Activated T-helper 17 cell treated with anti-CD3 and anti-CD28 coated beads, Interleukin-2, amount 50 U/mL, for 72 hours (primary cell): Measurements from ENCODE around the gene MN1. TPM values are rescaled to one million over a fixed set of nuclear protein-coding genes. Genes with fewer than 3 reads are reported as not detected.

Experiments
- ATAC-seq: fragments of 150-1000 bp; cut with Tn5 transposase; replicated peaks from 2 replicates; pipeline ENCODE4 v1.10.0; 2021; ENCODE audit warnings: mild to moderate bottlenecking, moderate library complexity
- H3K27ac Mint-ChIP-seq: one replicate; pipeline ENCODE4 v1.8.0; 2022; ENCODE audit warnings: mixed read lengths
- H3K27me3 Mint-ChIP-seq: one replicate; pipeline ENCODE4 v1.8.0; 2022; ENCODE audit warnings: mixed read lengths
- H3K36me3 Mint-ChIP-seq: one replicate; pipeline ENCODE4 v1.8.0; 2022; ENCODE audit warnings: low read depth, mild to moderate bottlenecking, mixed read lengths
- H3K4me1 Mint-ChIP-seq: one replicate; pipeline ENCODE4 v1.8.0; 2022; ENCODE audit warnings: mixed read lengths
- H3K4me3 Mint-ChIP-seq: one replicate; pipeline ENCODE4 v1.8.0; 2022; ENCODE audit warnings: mild to moderate bottlenecking, mixed read lengths
- H3K9me3 Mint-ChIP-seq: one replicate; pipeline ENCODE4 v1.8.0; 2022; ENCODE audit warnings: mixed read lengths
- total RNA-seq, 2 donors: library from RNA; stranded (reverse); gene quantifications; one replicate each; pipeline ENCODE4 v1.2.3, GENCODE V29; 2022

Gene MN1
- total RNA-seq, 2 donors from 2014 or later, result 0.13 TPM

GRCh38 chr22:27835446-27835845 is 33.9 kb upstream of the MN1 start:
- no peak for ATAC-seq
- no peaks in the 10 kb centered on the region for H3K36me3 Mint-ChIP-seq
- no peak overlapping the region for H3K27ac Mint-ChIP-seq
- no peak overlapping the region for H3K4me3 Mint-ChIP-seq
- no peaks in the 10 kb centered on the region for H3K27me3 Mint-ChIP-seq
- peaks cover 5% of the 10 kb centered on the region for H3K4me1 Mint-ChIP-seq
- H3K9me3 Mint-ChIP-seq, result peaks cover 7% of the 10 kb centered on the region

- no peaks in the 10 kb centered on the region for H3K36me3 Mint-ChIP-seq
- peaks cover 7% of the 10 kb centered on the region for H3K9me3 Mint-ChIP-seq
- no peak overlapping the region for H3K27ac Mint-ChIP-seq
- no peaks in the 10 kb centered on the region for H3K27me3 Mint-ChIP-seq
- peaks cover 5% of the 10 kb centered on the region for H3K4me1 Mint-ChIP-seq
- no peak for ATAC-seq
- no peak overlapping the region for H3K4me3 Mint-ChIP-seq
Measured at GRCh38 chr22:27834364-27835185, 33.0 kb upstream of the MN1 start.

GRCh38 chr22:27833803-27834202 is 32.2 kb upstream of the MN1 start:
- Mint-ChIP-seq H3K27ac (no peak overlapping the region), H3K27me3 (no peaks in the 10 kb centered on the region), H3K9me3 (peaks cover 5% of the 10 kb centered on the region), H3K4me3 (no peak overlapping the region), H3K4me1 (peaks cover 5% of the 10 kb centered on the region), H3K36me3 (no peaks in the 10 kb centered on the region)
- ATAC-seq, result no peak

- H3K4me3 Mint-ChIP-seq, result no peak overlapping the region
- peaks cover 5% of the 10 kb centered on the region for H3K4me1 Mint-ChIP-seq
- ATAC-seq, result no peak
- peaks cover 2% of the 10 kb centered on the region for H3K9me3 Mint-ChIP-seq
- no peak overlapping the region for H3K27ac Mint-ChIP-seq
- H3K36me3 Mint-ChIP-seq, result no peaks in the 10 kb centered on the region
- H3K27me3 Mint-ChIP-seq, result no peaks in the 10 kb centered on the region
Measured at GRCh38 chr22:27832606-27833005, 31.1 kb upstream of the MN1 start.

GRCh38 chr22:27829620-27830019 is 28.1 kb upstream of the MN1 start:
- Mint-ChIP-seq H3K27me3 (no peaks in the 10 kb centered on the region), H3K4me1 (peaks cover 5% of the 10 kb centered on the region), H3K4me3 (no peak overlapping the region), H3K27ac (no peak overlapping the region), H3K36me3 (no peaks in the 10 kb centered on the region), H3K9me3 (no peaks in the 10 kb centered on the region)
- ATAC-seq, result no peak

- Mint-ChIP-seq H3K27me3 (no peaks in the 10 kb centered on the region), H3K4me3 (no peak overlapping the region), H3K27ac (no peak overlapping the region), H3K36me3 (no peaks in the 10 kb centered on the region), H3K9me3 (no peaks in the 10 kb centered on the region), H3K4me1 (peaks cover 5% of the 10 kb centered on the region)
- no peak for ATAC-seq
Measured at GRCh38 chr22:27827604-27828587, 26.3 kb upstream of the MN1 start.

GRCh38 chr22:27825174-27825573 is 23.6 kb upstream of the MN1 start:
- Mint-ChIP-seq H3K27ac (no peak overlapping the region), H3K36me3 (no peaks in the 10 kb centered on the region), H3K9me3 (no peaks in the 10 kb centered on the region), H3K4me3 (no peak overlapping the region), H3K4me1 (no peaks in the 10 kb centered on the region), H3K27me3 (no peaks in the 10 kb centered on the region)
- ATAC-seq, result no peak

- Mint-ChIP-seq H3K27me3 (no peaks in the 10 kb centered on the region), H3K27ac (no peak overlapping the region), H3K4me1 (no peaks in the 10 kb centered on the region), H3K9me3 (no peaks in the 10 kb centered on the region), H3K4me3 (no peak overlapping the region), H3K36me3 (no peaks in the 10 kb centered on the region)
- ATAC-seq, result no peak
Measured at GRCh38 chr22:27823221-27823620, 21.7 kb upstream of the MN1 start.

- H3K36me3 Mint-ChIP-seq, result no peaks in the 10 kb centered on the region
- no peak overlapping the region for H3K27ac Mint-ChIP-seq
- H3K4me3 Mint-ChIP-seq, result no peak overlapping the region
- no peak for ATAC-seq
- peaks cover 5% of the 10 kb centered on the region for H3K27me3 Mint-ChIP-seq
- H3K4me1 Mint-ChIP-seq, result no peaks in the 10 kb centered on the region
- H3K9me3 Mint-ChIP-seq, result no peaks in the 10 kb centered on the region
Measured at GRCh38 chr22:27820896-27821866, 19.6 kb upstream of the MN1 start.

- Mint-ChIP-seq H3K4me1 (no peaks in the 10 kb centered on the region), H3K27ac (no peak overlapping the region), H3K4me3 (no peak overlapping the region), H3K9me3 (no peaks in the 10 kb centered on the region), H3K36me3 (no peaks in the 10 kb centered on the region), H3K27me3 (peaks cover 9% of the 10 kb centered on the region)
- no peak for ATAC-seq
Measured at GRCh38 chr22:27816552-27816951, 15.0 kb upstream of the MN1 start.

GRCh38 chr22:27815826-27816530 is 14.4 kb upstream of the MN1 start:
- Mint-ChIP-seq H3K36me3 (no peaks in the 10 kb centered on the region), H3K27ac (no peak overlapping the region), H3K9me3 (no peaks in the 10 kb centered on the region), H3K4me1 (no peaks in the 10 kb centered on the region), H3K27me3 (peaks cover 11% of the 10 kb centered on the region), H3K4me3 (no peak overlapping the region)
- no peak for ATAC-seq

GRCh38 chr22:27814993-27815392 is 13.4 kb upstream of the MN1 start:
- Mint-ChIP-seq H3K4me3 (no peak overlapping the region), H3K27me3 (peaks cover 11% of the 10 kb centered on the region), H3K36me3 (no peaks in the 10 kb centered on the region), H3K27ac (no peak overlapping the region), H3K4me1 (no peaks in the 10 kb centered on the region), H3K9me3 (no peaks in the 10 kb centered on the region)
- ATAC-seq, result no peak

GRCh38 chr22:27811778-27812177 is 10.2 kb upstream of the MN1 start:
- Mint-ChIP-seq H3K36me3 (no peaks in the 10 kb centered on the region), H3K9me3 (no peaks in the 10 kb centered on the region), H3K27me3 (peaks cover 7% of the 10 kb centered on the region), H3K27ac (no peak overlapping the region), H3K4me3 (no peak overlapping the region), H3K4me1 (no peaks in the 10 kb centered on the region)
- ATAC-seq, result no peak
